Testis (tissue), 2 donors: ENCODE results near the gene XPC.

Experiments
- POLR2A ChIP-seq: fragments of 450-650 bp; IDR thresholded peaks from one replicate; pipeline ENCODE4 v1.6.1; 2017; ENCODE audit warnings: antibody characterized with exemption, mild to moderate bottlenecking, moderate library complexity
- TF ChIP-seq, protein P1 (sequence below), 3 experiments: fragments of 450-650 bp in 2 of 3; fragments of 200-600 bp in 1 of 3; sonication (generic) in 1 of 3; IDR thresholded peaks; one replicate each; pipeline ENCODE4 v1.5.1; 2016 to 2019; ENCODE audit warnings: antibody characterized with exemption in 3 of 3, mild to moderate bottlenecking in 2 of 3, moderate library complexity in 1 of 3

DNA sequence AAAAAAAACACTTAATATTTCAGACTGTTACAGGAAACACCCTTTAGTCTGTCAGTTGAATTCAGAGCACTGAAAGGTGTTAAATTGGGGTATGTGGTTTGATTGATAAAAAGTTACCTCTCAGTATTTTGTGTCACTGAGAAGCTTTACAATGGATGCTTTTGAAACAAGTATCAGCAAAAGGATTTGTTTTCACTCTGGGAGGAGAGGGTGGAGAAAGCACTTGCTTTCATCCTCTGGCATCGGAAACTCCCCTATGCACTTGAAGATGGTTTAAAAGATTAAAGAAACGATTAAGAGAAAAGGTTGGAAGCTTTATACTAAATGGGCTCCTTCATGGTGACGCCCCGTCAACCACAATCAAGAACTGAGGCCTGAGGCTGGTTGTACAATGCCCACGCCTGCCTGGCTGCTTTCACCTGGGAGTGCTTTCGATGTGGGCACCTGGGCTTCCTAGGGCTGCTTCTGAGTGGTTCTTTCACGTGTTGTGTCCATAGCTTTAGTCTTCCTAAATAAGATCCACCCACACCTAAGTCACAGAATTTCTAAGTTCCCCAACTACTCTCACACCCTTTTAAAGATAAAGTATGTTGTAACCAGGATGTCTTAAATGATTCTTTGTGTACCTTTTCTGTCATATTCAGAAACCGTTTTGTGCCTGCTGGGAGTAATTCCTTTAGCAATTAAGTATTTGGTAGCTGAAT, 35.7 kb downstream of the XPC start:
- TF ChIP-seq, protein P1, sequence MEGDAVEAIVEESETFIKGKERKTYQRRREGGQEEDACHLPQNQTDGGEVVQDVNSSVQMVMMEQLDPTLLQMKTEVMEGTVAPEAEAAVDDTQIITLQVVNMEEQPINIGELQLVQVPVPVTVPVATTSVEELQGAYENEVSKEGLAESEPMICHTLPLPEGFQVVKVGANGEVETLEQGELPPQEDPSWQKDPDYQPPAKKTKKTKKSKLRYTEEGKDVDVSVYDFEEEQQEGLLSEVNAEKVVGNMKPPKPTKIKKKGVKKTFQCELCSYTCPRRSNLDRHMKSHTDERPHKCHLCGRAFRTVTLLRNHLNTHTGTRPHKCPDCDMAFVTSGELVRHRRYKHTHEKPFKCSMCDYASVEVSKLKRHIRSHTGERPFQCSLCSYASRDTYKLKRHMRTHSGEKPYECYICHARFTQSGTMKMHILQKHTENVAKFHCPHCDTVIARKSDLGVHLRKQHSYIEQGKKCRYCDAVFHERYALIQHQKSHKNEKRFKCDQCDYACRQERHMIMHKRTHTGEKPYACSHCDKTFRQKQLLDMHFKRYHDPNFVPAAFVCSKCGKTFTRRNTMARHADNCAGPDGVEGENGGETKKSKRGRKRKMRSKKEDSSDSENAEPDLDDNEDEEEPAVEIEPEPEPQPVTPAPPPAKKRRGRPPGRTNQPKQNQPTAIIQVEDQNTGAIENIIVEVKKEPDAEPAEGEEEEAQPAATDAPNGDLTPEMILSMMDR (IDR thresholded peaks at IDR 0.05) = no peak
- no peak for TF ChIP-seq POLR2A
